Activated CD8-positive, alpha-beta T cell treated with anti-CD3 and anti-CD28 coated beads for 36 hours (primary cell): ENCODE data around the gene KRT73. TPM values are rescaled to one million over a fixed set of nuclear protein-coding genes. Genes with fewer than 3 reads are reported as not detected.
A peak's percentile ranks its signal among the peaks of the same experiment; 100 is the strongest.

ENCODE experiments used
- ATAC-seq: fragments of 200-7000 bp; cut with Tn5 transposase; one replicate; pipeline ENCODE4 v1.10.0; 2021; ENCODE audit warnings: mild to moderate bottlenecking, moderate library complexity
- CTCF ChIA-PET: fragments of 350-600 bp; sonication (Branson Sonifier 250); formaldehyde crosslinking; loops from one replicate; lab custom pipeline; 2021; ENCODE audit warnings: antibody characterized with exemption; lab: Charles Lee
- POLR2A ChIA-PET: fragments of 350-600 bp; sonication (Branson Sonifier 250); formaldehyde crosslinking; loops from one replicate; lab custom pipeline; 2021; ENCODE audit warnings: antibody characterized with exemption; lab: Charles Lee
- DNase-seq: peaks from one replicate; pipeline ENCODE4 v3.0.0-alpha.2; 2020
- H3K27ac Mint-ChIP-seq: one replicate; pipeline ENCODE4 v1.8.0; 2021; ENCODE audit warnings: mild to moderate bottlenecking, mixed read lengths
- H3K27me3 Mint-ChIP-seq: one replicate; pipeline ENCODE4 v1.8.0; 2021; ENCODE audit warnings: mixed read lengths
- H3K36me3 Mint-ChIP-seq: one replicate; pipeline ENCODE4 v1.8.0; 2021; ENCODE audit warnings: low read depth, mixed read lengths
- H3K4me1 Mint-ChIP-seq: one replicate; pipeline ENCODE4 v1.8.0; 2021; ENCODE audit warnings: low read depth, mixed read lengths
- H3K4me3 Mint-ChIP-seq: one replicate; pipeline ENCODE4 v1.8.0; 2021; ENCODE audit warnings: mild to moderate bottlenecking, moderate library complexity, mixed read lengths
- H3K9me3 Mint-ChIP-seq: one replicate; pipeline ENCODE4 v1.8.0; 2021; ENCODE audit warnings: mixed read lengths
- CTCF ChIP-seq: fragments of 200-600 bp; IDR thresholded peaks from one replicate; pipeline ENCODE4 v1.8.0; 2022; ENCODE audit warnings: antibody characterized with exemption, mild to moderate bottlenecking
- intact Hi-C: fragments of 100-400 bp; cut with micrococcal nuclease; formaldehyde crosslinking; loops from one replicate; pipeline ENCODE4 v1.10.0; 2022
- total RNA-seq, 2 experiments: library from RNA; stranded (reverse); gene quantifications; one replicate each; pipeline ENCODE4 v1.2.3, GENCODE V29; 2021

KRT73 gene
- total RNA-seq, 2 experiments from 2014 or later = 0.20 TPM; not detected in 1

- Mint-ChIP-seq H3K4me1 (peaks cover 80% of the 10 kb centered on the region), H3K36me3 (no peaks in the 10 kb centered on the region), H3K9me3 (no peaks in the 10 kb centered on the region), H3K27me3 (no peaks in the 10 kb centered on the region), H3K4me3 (no peak overlapping the region), H3K27ac (no peak overlapping the region)
- CTCF ChIA-PET = interaction anchor here (0.8 to 1.7 kb wide), 3 partner anchors 26 to 278 kb away, joined by 3 to 4 read pairs (median 3); no protein-coding TSS in a partner anchor
- intact Hi-C loops = no loop called here
- no peak for ATAC-seq
- POLR2A ChIA-PET = no interaction called here
- no peak for DNase-seq
- no peak for TF ChIP-seq CTCF
Observed at GRCh38 chr12:52606581-52607218, 11.7 kb downstream of the KRT73 start.

DNA sequence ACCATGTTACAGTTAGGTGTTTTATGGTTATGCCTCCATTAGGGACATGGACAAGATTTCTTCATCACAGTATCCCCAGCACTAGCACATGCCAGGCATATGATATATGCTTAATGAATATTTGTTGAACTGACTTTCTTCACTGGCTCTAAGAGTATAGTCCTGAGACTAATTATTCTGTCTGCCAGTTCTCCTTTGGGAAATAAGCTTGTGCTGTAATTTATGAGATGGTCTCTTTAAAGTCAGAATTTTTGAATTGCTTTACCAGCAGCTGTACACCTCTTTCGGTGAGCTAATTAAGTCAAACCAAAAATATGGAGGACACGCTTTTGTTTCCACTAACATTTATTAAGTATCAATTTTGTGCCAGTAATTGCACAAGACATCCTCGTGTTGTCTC lies 12.3 kb downstream of the KRT73 start:
- Mint-ChIP-seq H3K27ac (no peak overlapping the region), H3K4me1 (peaks cover 74% of the 10 kb centered on the region), H3K4me3 (no peak overlapping the region), H3K27me3 (no peaks in the 10 kb centered on the region), H3K36me3 (no peaks in the 10 kb centered on the region), H3K9me3 (no peaks in the 10 kb centered on the region)
- DNase-seq = no peak
- CTCF ChIA-PET = interaction anchor here (0.6 to 1.7 kb wide), 5 partner anchors 17 to 279 kb away, joined by 3 to 4 read pairs (median 3); no protein-coding TSS in a partner anchor
- no peak for ATAC-seq
- intact Hi-C loops = no loop called here
- no peak for TF ChIP-seq CTCF
- POLR2A ChIA-PET = no interaction called here

GRCh38 chr12:52605542-52605941 lies 12.8 kb downstream of the KRT73 start:
- Mint-ChIP-seq H3K4me3 (no peak overlapping the region), H3K36me3 (no peaks in the 10 kb centered on the region), H3K4me1 (peaks cover 68% of the 10 kb centered on the region), H3K27ac (no peak overlapping the region), H3K27me3 (no peaks in the 10 kb centered on the region), H3K9me3 (no peaks in the 10 kb centered on the region)
- intact Hi-C loops = no loop called here
- DNase-seq (no peak), ATAC-seq (no peak)
- CTCF ChIA-PET = interaction anchor here (0.6 to 1.7 kb wide), 4 partner anchors 17 to 265 kb away, joined by 3 to 4 read pairs (median 4); no protein-coding TSS in a partner anchor
- POLR2A ChIA-PET = no interaction called here
- no peak for TF ChIP-seq CTCF

DNA sequence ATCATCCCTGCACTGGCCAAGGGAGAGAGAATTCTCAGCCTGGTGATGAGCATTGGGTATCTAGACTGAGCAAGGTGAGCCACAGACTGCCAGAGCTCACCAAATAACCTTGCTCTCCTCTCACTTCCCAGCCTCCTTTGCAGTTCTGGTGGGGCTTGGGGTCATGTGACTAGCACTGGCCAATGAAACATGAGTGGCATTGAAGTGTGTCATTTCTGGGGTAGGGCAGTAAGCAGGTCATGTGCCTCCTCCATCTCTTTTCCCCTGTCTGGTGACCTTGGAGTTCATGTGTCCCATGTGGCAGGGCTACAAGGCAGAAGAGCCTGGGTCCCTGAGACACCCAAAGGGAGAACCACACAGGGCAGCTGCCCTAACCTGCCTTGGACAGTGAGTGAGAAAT lies 13.5 kb downstream of the KRT73 start:
- no peaks in the 10 kb centered on the region for H3K9me3 Mint-ChIP-seq
- intact Hi-C loops = no loop called here
- peak; percentile 32 for DNase-seq
- ATAC-seq = peak; percentile 53
- peaks cover 63% of the 10 kb centered on the region for H3K4me1 Mint-ChIP-seq
- no peaks in the 10 kb centered on the region for H3K36me3 Mint-ChIP-seq
- POLR2A ChIA-PET = no interaction called here
- no peaks in the 10 kb centered on the region for H3K27me3 Mint-ChIP-seq
- TF ChIP-seq CTCF = no peak
- H3K27ac Mint-ChIP-seq = no peak overlapping the region
- CTCF ChIA-PET = interaction anchor here (1.4 kb wide), 1 partner anchor 261 kb away, joined by 4 read pairs; no protein-coding TSS in a partner anchor
- no peak overlapping the region for H3K4me3 Mint-ChIP-seq

DNA sequence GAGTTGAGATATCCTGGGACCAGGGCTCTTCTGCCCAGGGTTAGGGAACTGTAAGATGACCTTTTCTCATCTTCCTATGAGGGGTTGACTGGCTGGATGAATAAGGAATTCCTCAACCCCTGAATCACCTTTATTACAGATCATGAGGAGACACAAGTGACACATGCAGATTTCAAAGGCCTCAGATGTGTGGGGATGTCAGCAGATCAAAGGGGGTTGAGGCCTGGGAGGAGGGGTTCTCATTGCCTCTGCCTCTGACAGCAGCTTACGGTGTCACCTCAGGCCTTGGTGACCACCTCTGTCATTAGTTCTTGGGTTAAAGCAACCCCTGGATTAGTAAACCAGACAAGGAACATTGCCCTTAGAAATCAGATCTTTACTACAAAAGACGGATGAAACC lies 15.0 kb downstream of the KRT73 start:
- no peak overlapping the region for H3K27ac Mint-ChIP-seq
- ATAC-seq (peak; percentile 76), DNase-seq (peak; percentile 59)
- H3K36me3 Mint-ChIP-seq = no peaks in the 10 kb centered on the region
- intact Hi-C loops = no loop called here
- H3K4me3 Mint-ChIP-seq = no peak overlapping the region
- H3K27me3 Mint-ChIP-seq = peaks cover 2% of the 10 kb centered on the region
- ChIA-PET CTCF (no interaction called here), POLR2A (no interaction called here)
- no peaks in the 10 kb centered on the region for H3K9me3 Mint-ChIP-seq
- no peak for TF ChIP-seq CTCF
- peaks cover 51% of the 10 kb centered on the region for H3K4me1 Mint-ChIP-seq
